Measurements from ENCODE around the gene MRS2.

DNA sequence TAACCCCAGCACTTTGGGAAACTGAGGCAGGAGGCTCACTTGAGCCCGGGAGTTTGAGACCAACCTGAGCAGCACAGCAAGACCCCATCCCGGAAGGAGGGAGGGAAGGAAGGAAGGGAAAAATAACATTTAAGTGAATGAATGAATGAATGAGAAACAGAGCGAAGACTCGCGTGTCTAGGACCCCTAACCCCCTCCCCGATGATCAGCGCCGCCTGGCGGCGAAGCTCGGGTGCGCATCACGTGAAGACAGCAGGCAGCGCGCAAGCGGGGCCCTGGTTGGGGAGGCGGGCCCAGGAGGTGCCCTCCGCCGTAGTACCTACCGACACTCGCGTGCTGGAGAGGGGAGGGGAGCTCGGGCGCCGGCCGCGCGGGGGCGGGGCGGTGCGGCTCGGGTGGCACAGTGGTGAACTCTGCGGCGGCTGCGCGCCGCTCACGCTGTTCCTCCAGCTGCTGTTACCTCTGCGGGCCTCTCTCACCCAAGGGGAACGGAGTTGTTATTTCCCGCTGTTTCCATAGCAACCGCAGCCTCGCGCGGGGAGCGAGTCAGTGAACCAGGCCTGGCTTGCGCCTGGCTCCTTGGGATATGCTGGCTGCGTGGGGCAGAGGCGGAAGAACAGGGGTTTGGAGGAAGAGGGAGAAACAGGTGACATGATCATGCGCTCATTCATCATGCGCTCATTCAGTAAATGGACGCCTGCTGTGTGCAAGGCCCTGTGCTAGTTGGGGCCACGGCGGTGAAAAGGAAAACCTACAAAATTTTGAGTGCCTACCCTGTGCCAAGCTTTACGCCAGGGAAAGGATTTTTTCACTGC is 42.9 kb upstream of the MRS2 start:
- TF ChIP-seq POLR2A (IDR thresholded peaks at IDR 0.05): peak in 1 of 2 donors; percentile 68
- TF ChIP-seq, protein P1, sequence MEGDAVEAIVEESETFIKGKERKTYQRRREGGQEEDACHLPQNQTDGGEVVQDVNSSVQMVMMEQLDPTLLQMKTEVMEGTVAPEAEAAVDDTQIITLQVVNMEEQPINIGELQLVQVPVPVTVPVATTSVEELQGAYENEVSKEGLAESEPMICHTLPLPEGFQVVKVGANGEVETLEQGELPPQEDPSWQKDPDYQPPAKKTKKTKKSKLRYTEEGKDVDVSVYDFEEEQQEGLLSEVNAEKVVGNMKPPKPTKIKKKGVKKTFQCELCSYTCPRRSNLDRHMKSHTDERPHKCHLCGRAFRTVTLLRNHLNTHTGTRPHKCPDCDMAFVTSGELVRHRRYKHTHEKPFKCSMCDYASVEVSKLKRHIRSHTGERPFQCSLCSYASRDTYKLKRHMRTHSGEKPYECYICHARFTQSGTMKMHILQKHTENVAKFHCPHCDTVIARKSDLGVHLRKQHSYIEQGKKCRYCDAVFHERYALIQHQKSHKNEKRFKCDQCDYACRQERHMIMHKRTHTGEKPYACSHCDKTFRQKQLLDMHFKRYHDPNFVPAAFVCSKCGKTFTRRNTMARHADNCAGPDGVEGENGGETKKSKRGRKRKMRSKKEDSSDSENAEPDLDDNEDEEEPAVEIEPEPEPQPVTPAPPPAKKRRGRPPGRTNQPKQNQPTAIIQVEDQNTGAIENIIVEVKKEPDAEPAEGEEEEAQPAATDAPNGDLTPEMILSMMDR (IDR thresholded peaks at IDR 0.05): peak in 5 of 6 experiments; percentile 56 to 82 (median 76)
